Activated naive CD4-positive, alpha-beta T cell treated with anti-CD3 and anti-CD28 coated beads, Interleukin-2, amount 10 ng/mL, durations not matched to agents 7 days and 5 days (primary cell): ENCODE results near the gene ATXN10.

Experiments
- CTCF ChIA-PET: fragments of 350-600 bp; sonication (Branson Sonifier 250); formaldehyde crosslinking; loops from one replicate; lab custom pipeline; 2021; ENCODE audit warnings: antibody characterized with exemption; lab: Charles Lee
- DNase-seq: peaks from one replicate; pipeline ENCODE4 v3.0.0-alpha.2; 2020
- H3K27ac Mint-ChIP-seq: one replicate; pipeline ENCODE4 v1.8.0; 2021; ENCODE audit warnings: mild to moderate bottlenecking, moderate library complexity, mixed read lengths
- H3K27me3 Mint-ChIP-seq: one replicate; pipeline ENCODE4 v1.8.0; 2021; ENCODE audit warnings: mild to moderate bottlenecking, mixed read lengths
- H3K36me3 Mint-ChIP-seq: one replicate; pipeline ENCODE4 v1.8.0; 2021; ENCODE audit warnings: mixed read lengths
- H3K4me1 Mint-ChIP-seq: one replicate; pipeline ENCODE4 v1.8.0; 2021; ENCODE audit warnings: mixed read lengths
- H3K4me3 Mint-ChIP-seq: one replicate; pipeline ENCODE4 v1.8.0; 2021; ENCODE audit warnings: mild to moderate bottlenecking, moderate library complexity, mixed read lengths
- H3K9me3 Mint-ChIP-seq: one replicate; pipeline ENCODE4 v1.8.0; 2021; ENCODE audit warnings: mixed read lengths

ATXN10 gene

GRCh38 chr22:45722006-45722405 lies 50.4 kb downstream of the ATXN10 start:
- CTCF ChIA-PET: no interaction called here
- no peak for DNase-seq
- no peak overlapping the region for H3K27ac Mint-ChIP-seq
- H3K9me3 Mint-ChIP-seq: no peaks in the 10 kb centered on the region
- H3K27me3 Mint-ChIP-seq: no peaks in the 10 kb centered on the region
- H3K4me3 Mint-ChIP-seq: no peak overlapping the region
- H3K4me1 Mint-ChIP-seq: peaks cover 8% of the 10 kb centered on the region
- peaks cover 26% of the 10 kb centered on the region for H3K36me3 Mint-ChIP-seq

DNA sequence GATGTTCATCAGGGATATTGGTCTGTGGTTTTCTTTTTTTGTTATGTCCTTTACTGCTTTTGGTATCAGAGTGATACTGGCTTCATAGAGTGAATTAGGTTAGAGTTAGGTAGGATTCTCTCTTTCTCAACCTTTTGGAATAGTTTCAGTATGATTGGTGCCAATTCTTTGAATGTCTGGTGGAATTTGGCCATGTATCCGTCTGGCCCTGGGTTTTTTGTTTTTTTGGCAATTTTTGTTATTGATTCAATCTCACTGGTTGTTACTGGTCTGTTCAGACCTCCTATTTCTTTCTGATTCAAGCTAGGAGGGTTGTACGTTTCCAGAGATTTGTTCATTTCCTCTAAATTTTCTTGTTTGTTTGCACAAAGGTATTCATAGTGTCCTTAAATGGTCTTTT lies 54.4 kb downstream of the ATXN10 start:
- peak overlapping the region; percentile 26 for H3K27ac Mint-ChIP-seq
- CTCF ChIA-PET: no interaction called here

DNA sequence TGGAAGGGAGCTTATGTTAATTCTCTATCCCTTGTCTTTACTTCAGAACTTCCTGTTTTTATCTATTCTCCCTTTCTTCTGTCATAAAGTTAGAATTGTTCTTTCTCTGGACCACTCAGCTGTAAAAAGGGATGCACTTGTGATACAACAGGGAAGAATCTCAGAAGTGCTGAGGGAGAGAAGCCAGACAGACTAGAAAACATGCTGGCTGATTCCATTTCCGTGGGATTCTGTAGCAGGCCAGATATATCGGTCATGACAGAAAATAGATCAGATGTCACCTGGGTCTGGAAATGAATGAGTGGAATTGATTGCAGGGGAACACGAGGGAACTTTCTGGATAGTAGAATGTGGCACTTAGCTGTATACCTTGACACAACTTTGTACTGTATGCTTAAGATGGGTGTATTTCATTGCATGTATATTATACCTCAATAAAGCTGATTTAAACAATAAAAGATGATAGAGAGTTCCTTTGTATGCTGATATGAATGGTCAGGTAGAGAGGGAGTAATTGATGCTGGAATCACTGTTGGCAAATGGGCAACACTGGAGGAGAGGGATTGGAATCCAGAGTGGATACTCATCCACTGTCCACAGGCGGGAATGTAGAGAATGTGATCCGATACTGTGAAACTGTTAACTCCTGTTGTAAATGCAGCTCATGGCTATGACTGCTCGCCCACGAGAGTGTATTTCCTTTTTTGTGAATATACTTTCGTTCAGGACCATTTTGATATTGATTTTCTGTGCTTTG lies 59.6 kb downstream of the ATXN10 start:
- Mint-ChIP-seq H3K4me3 (no peak overlapping the region), H3K36me3 (peaks cover 17% of the 10 kb centered on the region), H3K27ac (peak overlapping the region; percentile 47), H3K27me3 (no peaks in the 10 kb centered on the region), H3K4me1 (peaks cover 9% of the 10 kb centered on the region), H3K9me3 (no peaks in the 10 kb centered on the region)
- CTCF ChIA-PET: interaction anchor here (0.6 kb wide), 1 partner anchor 15 kb away, joined by 4 read pairs; no protein-coding TSS in a partner anchor
- no peak for DNase-seq

More for the DNA sequence above, 54.4 kb downstream of the ATXN10 start:
- no peaks in the 10 kb centered on the region for H3K27me3 Mint-ChIP-seq
- peaks cover 22% of the 10 kb centered on the region for H3K36me3 Mint-ChIP-seq
- H3K4me3 Mint-ChIP-seq: no peak overlapping the region
- H3K4me1 Mint-ChIP-seq: peaks cover 14% of the 10 kb centered on the region
- no peaks in the 10 kb centered on the region for H3K9me3 Mint-ChIP-seq
- DNase-seq: no peak

- H3K36me3 Mint-ChIP-seq: peaks cover 20% of the 10 kb centered on the region
- H3K4me1 Mint-ChIP-seq: peaks cover 7% of the 10 kb centered on the region
- CTCF ChIA-PET: interaction anchor here (0.7 to 0.8 kb wide), 2 partner anchors 52 to 53 kb away, joined by 3 read pairs; no protein-coding TSS in a partner anchor
- H3K9me3 Mint-ChIP-seq: no peaks in the 10 kb centered on the region
- no peaks in the 10 kb centered on the region for H3K27me3 Mint-ChIP-seq
- no peak overlapping the region for H3K4me3 Mint-ChIP-seq
- no peak overlapping the region for H3K27ac Mint-ChIP-seq
- no peak for DNase-seq
Observed at GRCh38 chr22:45731798-45732495, 60.3 kb downstream of the ATXN10 start.

DNA sequence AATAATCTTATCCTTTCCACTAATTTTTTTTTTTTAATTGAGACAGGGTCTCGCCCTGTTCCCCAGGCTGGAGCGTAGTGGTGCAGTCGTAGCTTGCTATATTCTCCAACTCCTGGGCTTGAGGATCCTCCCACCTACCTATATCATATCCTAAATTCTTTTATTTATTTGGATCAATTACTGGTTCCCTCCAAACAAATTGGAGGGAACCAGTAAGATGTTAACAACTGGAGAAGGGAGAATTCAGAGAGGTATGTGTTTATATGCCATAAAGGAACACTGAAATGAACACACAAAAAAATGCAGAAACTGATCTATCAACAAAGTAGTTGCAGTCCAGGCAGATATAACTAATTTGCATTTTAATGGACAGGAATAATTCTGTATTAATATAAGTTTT lies 63.6 kb downstream of the ATXN10 start:
- no peaks in the 10 kb centered on the region for H3K9me3 Mint-ChIP-seq
- no peak for DNase-seq
- H3K27me3 Mint-ChIP-seq: no peaks in the 10 kb centered on the region
- CTCF ChIA-PET: no interaction called here
- H3K4me3 Mint-ChIP-seq: no peak overlapping the region
- H3K27ac Mint-ChIP-seq: no peak overlapping the region
- H3K4me1 Mint-ChIP-seq: no peaks in the 10 kb centered on the region
- H3K36me3 Mint-ChIP-seq: peaks cover 30% of the 10 kb centered on the region

- H3K27ac Mint-ChIP-seq: no peak overlapping the region
- no peaks in the 10 kb centered on the region for H3K9me3 Mint-ChIP-seq
- no peaks in the 10 kb centered on the region for H3K4me1 Mint-ChIP-seq
- CTCF ChIA-PET: no interaction called here
- peaks cover 37% of the 10 kb centered on the region for H3K36me3 Mint-ChIP-seq
- H3K4me3 Mint-ChIP-seq: no peak overlapping the region
- no peaks in the 10 kb centered on the region for H3K27me3 Mint-ChIP-seq
- DNase-seq: no peak
Observed at GRCh38 chr22:45738206-45738605, 66.6 kb downstream of the ATXN10 start.

DNA sequence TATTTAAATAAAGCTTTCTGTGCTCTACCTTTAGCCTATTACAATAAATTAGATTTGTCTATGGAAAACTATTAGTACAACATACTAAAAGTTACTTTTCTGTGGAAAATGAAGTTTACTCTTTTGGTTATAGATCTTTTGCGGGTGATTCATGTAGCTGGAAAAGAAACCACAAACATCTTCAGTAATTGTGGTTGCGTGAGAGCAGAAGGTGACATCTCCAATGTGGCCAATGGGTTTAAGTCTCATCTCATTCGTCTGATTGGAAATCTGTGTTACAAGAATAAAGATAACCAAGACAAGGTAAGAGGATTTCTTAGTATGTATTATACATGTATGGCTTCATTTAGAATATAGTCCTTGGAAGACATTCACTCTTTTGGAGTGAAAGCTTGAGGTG lies 68.6 kb downstream of the ATXN10 start:
- H3K36me3 Mint-ChIP-seq: peaks cover 52% of the 10 kb centered on the region
- no peaks in the 10 kb centered on the region for H3K4me1 Mint-ChIP-seq
- no peak overlapping the region for H3K4me3 Mint-ChIP-seq
- H3K27ac Mint-ChIP-seq: no peak overlapping the region
- DNase-seq: no peak
- CTCF ChIA-PET: no interaction called here
- H3K9me3 Mint-ChIP-seq: no peaks in the 10 kb centered on the region
- no peaks in the 10 kb centered on the region for H3K27me3 Mint-ChIP-seq

GRCh38 chr22:45742866-45743450 lies 71.3 kb downstream of the ATXN10 start:
- no peak overlapping the region for H3K27ac Mint-ChIP-seq
- no peaks in the 10 kb centered on the region for H3K9me3 Mint-ChIP-seq
- H3K36me3 Mint-ChIP-seq: peaks cover 48% of the 10 kb centered on the region
- no peak overlapping the region for H3K4me3 Mint-ChIP-seq
- no peak for DNase-seq
- H3K27me3 Mint-ChIP-seq: no peaks in the 10 kb centered on the region
- CTCF ChIA-PET: no interaction called here
- no peaks in the 10 kb centered on the region for H3K4me1 Mint-ChIP-seq

GRCh38 chr22:45743687-45744086 lies 72.1 kb downstream of the ATXN10 start:
- CTCF ChIA-PET: interaction anchor here (0.6 kb wide), 1 partner anchor 49 kb away, joined by 3 read pairs; no protein-coding TSS in a partner anchor
- Mint-ChIP-seq H3K27me3 (no peaks in the 10 kb centered on the region), H3K27ac (no peak overlapping the region), H3K4me3 (no peak overlapping the region), H3K4me1 (no peaks in the 10 kb centered on the region), H3K36me3 (peaks cover 47% of the 10 kb centered on the region), H3K9me3 (no peaks in the 10 kb centered on the region)
- DNase-seq: no peak

DNA sequence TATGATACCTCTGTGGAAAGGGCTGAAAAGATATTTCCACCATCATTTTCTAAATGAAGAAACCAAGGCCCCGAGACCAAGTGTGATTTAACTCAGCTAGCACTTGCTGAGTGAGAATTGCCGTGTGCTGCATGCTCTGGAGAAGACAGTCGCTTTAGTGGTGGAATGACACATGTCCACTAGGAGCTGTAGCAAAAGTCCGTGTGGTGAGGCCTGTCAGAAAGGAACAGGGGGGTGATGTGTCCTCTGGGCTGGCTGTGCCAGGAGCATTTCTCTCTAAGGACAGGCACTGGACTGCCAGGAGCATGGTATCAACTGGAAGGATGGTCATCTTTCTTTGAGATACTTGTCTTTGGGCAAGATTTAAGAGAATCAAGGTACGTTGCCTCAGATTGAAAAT lies 72.8 kb downstream of the ATXN10 start:
- no peaks in the 10 kb centered on the region for H3K9me3 Mint-ChIP-seq
- H3K27ac Mint-ChIP-seq: no peak overlapping the region
- CTCF ChIA-PET: interaction anchor here (0.6 kb wide), 1 partner anchor 50 kb away, joined by 3 read pairs; no protein-coding TSS in a partner anchor
- H3K4me3 Mint-ChIP-seq: no peak overlapping the region
- H3K36me3 Mint-ChIP-seq: peaks cover 41% of the 10 kb centered on the region
- H3K27me3 Mint-ChIP-seq: no peaks in the 10 kb centered on the region
- no peaks in the 10 kb centered on the region for H3K4me1 Mint-ChIP-seq
- DNase-seq: no peak

DNA sequence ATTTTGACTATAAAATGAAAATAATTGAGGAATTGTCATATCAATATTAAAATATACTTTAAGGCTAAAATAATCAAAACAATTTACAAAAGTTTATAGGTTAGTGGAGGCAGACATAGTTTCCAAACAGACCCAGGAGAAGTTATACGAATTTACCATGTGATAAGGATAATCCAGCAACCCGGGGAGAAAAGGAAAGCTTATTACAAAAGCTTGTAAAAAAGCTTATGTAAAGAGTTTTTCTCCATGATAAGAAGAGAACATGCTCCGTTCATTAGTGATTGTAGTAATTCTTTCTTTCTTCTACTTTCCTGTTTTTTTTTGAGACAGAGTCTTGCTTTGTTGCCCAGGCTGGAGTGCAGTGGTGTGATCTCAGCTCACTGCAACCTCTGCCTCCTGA lies 79.0 kb downstream of the ATXN10 start:
- H3K4me1 Mint-ChIP-seq: no peaks in the 10 kb centered on the region
- no peaks in the 10 kb centered on the region for H3K27me3 Mint-ChIP-seq
- DNase-seq: no peak
- H3K36me3 Mint-ChIP-seq: no peaks in the 10 kb centered on the region
- no peak overlapping the region for H3K27ac Mint-ChIP-seq
- CTCF ChIA-PET: no interaction called here
- H3K4me3 Mint-ChIP-seq: no peak overlapping the region
- no peaks in the 10 kb centered on the region for H3K9me3 Mint-ChIP-seq

GRCh38 chr22:45752036-45752435 lies 80.4 kb downstream of the ATXN10 start:
- Mint-ChIP-seq H3K36me3 (peaks cover 3% of the 10 kb centered on the region), H3K4me1 (no peaks in the 10 kb centered on the region), H3K27ac (no peak overlapping the region), H3K9me3 (no peaks in the 10 kb centered on the region), H3K4me3 (no peak overlapping the region), H3K27me3 (no peaks in the 10 kb centered on the region)
- DNase-seq: no peak
- CTCF ChIA-PET: no interaction called here

GRCh38 chr22:45754822-45755221 lies 83.2 kb downstream of the ATXN10 start:
- H3K36me3 Mint-ChIP-seq: peaks cover 6% of the 10 kb centered on the region
- no peak for DNase-seq
- no peak overlapping the region for H3K4me3 Mint-ChIP-seq
- no peaks in the 10 kb centered on the region for H3K4me1 Mint-ChIP-seq
- no peaks in the 10 kb centered on the region for H3K9me3 Mint-ChIP-seq
- no peak overlapping the region for H3K27ac Mint-ChIP-seq
- CTCF ChIA-PET: no interaction called here
- no peaks in the 10 kb centered on the region for H3K27me3 Mint-ChIP-seq

- Mint-ChIP-seq H3K4me3 (no peak overlapping the region), H3K27me3 (no peaks in the 10 kb centered on the region), H3K36me3 (peaks cover 6% of the 10 kb centered on the region), H3K9me3 (no peaks in the 10 kb centered on the region), H3K27ac (peak overlapping the region; percentile 55), H3K4me1 (no peaks in the 10 kb centered on the region)
- CTCF ChIA-PET: no interaction called here
- DNase-seq: no peak
Observed at GRCh38 chr22:45756558-45756957, 84.9 kb downstream of the ATXN10 start.
